GM18907 (cell line): ENCODE data around the gene CHMP4B.

Source experiments
- ATAC-seq: cut with Tn5 transposase; IDR thresholded peaks from one replicate; pipeline ENCODE4 v1.9.1; 2021; ENCODE audit warnings: mild to moderate bottlenecking, moderate library complexity; ENCODE audit not compliant: unreplicated experiment

The CHMP4B gene

GRCh38 chr20:33810885-33811775, at the start of gene CHMP4B:
CHMP4B (plus strand) TSS chr20:33811348; CDS start chr20:33811469, 121 bp downstream.
- ATAC-seq = peak; percentile 95

- no peak for ATAC-seq
Measured at GRCh38 chr20:33761698-33762250, 49.4 kb upstream of the CHMP4B start.

GRCh38 chr20:33765099-33765498, 46.0 kb upstream of the CHMP4B start:
- ATAC-seq = no peak

GRCh38 chr20:33765592-33765991, 45.6 kb upstream of the CHMP4B start:
- no peak for ATAC-seq

- ATAC-seq = no peak
Measured at GRCh38 chr20:33766686-33767085, 44.5 kb upstream of the CHMP4B start.

GRCh38 chr20:33767777-33768138, 43.4 kb upstream of the CHMP4B start:
- no peak for ATAC-seq

GRCh38 chr20:33769043-33769442, 42.1 kb upstream of the CHMP4B start:
- peak; percentile 34 for ATAC-seq

GRCh38 chr20:33770005-33770404, 41.1 kb upstream of the CHMP4B start:
- ATAC-seq = no peak

- no peak for ATAC-seq
Measured at GRCh38 chr20:33771938-33772337, 39.2 kb upstream of the CHMP4B start.

GRCh38 chr20:33772439-33772838, 38.7 kb upstream of the CHMP4B start:
- no peak for ATAC-seq

GRCh38 chr20:33773412-33774089, 37.6 kb upstream of the CHMP4B start:
- peak; percentile 55 for ATAC-seq

GRCh38 chr20:33777816-33778215, 33.3 kb upstream of the CHMP4B start:
- no peak for ATAC-seq

GRCh38 chr20:33781133-33781532, 30.0 kb upstream of the CHMP4B start:
- no peak for ATAC-seq

- ATAC-seq = no peak
Measured at GRCh38 chr20:33781945-33782344, 29.2 kb upstream of the CHMP4B start.

- ATAC-seq = no peak
Measured at GRCh38 chr20:33783256-33783655, 27.9 kb upstream of the CHMP4B start.

GRCh38 chr20:33783818-33784217, 27.3 kb upstream of the CHMP4B start:
- ATAC-seq = no peak

- no peak for ATAC-seq
Measured at GRCh38 chr20:33784225-33784624, 26.9 kb upstream of the CHMP4B start.

- ATAC-seq = no peak
Measured at GRCh38 chr20:33785503-33785902, 25.6 kb upstream of the CHMP4B start.

GRCh38 chr20:33787253-33787891, 23.8 kb upstream of the CHMP4B start:
- ATAC-seq = no peak

GRCh38 chr20:33788351-33789049, 22.6 kb upstream of the CHMP4B start:
- ATAC-seq = no peak
